ENCODE data around the gene MPO.

DNA sequence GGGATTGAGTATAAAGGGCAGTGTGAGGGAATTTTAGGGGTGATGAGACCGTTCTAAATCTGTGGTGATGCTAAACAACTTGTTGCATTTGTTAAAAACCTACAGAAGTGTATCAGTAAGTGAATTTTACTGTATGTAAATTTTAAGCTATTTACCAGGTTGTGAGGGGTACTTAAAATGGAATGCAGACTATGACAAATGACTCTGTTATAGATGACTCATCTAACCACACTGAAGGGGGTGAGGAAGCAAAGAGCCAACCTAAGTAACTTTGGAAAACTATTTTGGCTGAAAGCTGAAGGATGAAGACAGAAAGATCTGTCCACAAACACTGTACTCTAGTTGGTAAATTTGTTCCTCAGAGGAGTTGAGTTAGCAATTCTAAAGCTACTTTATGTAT lies 56.4 kb downstream of the MPO start:
- TF ChIP-seq RFX5 (IDR thresholded peaks at IDR 0.05; ENCODE audit: borderline replicate concordance, low read depth, low read length) (no peak), TAF1 (IDR thresholded peaks at IDR 0.05; ENCODE audit: low read depth, low read length) (no peak), POLR2A (IDR thresholded peaks at IDR 0.05; ENCODE audit: control extremely low read depth in 1 of 2, low read depth in 2 of 2, low read length in 2 of 2) (no peak), EZH2 (IDR thresholded peaks at IDR 0.05; ENCODE audit: low read depth, low read length, severe bottlenecking) (no peak), SRF (IDR thresholded peaks at IDR 0.05; ENCODE audit: low read depth, low read length) (no peak), HDAC6 (IDR thresholded peaks at IDR 0.05; ENCODE audit: low read depth, low read length) (no peak), SP1 (IDR thresholded peaks at IDR 0.05; ENCODE audit: low read depth, low read length) (no peak), EGR1 (IDR thresholded peaks at IDR 0.05; ENCODE audit: borderline replicate concordance, low read depth, low read length) (no peak)
- TF ChIP-seq, protein P1, sequence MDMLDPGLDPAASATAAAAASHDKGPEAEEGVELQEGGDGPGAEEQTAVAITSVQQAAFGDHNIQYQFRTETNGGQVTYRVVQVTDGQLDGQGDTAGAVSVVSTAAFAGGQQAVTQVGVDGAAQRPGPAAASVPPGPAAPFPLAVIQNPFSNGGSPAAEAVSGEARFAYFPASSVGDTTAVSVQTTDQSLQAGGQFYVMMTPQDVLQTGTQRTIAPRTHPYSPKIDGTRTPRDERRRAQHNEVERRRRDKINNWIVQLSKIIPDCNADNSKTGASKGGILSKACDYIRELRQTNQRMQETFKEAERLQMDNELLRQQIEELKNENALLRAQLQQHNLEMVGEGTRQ (IDR thresholded peaks at IDR 0.05; ENCODE audit: low read length): no peak
- TF ChIP-seq, protein P2, sequence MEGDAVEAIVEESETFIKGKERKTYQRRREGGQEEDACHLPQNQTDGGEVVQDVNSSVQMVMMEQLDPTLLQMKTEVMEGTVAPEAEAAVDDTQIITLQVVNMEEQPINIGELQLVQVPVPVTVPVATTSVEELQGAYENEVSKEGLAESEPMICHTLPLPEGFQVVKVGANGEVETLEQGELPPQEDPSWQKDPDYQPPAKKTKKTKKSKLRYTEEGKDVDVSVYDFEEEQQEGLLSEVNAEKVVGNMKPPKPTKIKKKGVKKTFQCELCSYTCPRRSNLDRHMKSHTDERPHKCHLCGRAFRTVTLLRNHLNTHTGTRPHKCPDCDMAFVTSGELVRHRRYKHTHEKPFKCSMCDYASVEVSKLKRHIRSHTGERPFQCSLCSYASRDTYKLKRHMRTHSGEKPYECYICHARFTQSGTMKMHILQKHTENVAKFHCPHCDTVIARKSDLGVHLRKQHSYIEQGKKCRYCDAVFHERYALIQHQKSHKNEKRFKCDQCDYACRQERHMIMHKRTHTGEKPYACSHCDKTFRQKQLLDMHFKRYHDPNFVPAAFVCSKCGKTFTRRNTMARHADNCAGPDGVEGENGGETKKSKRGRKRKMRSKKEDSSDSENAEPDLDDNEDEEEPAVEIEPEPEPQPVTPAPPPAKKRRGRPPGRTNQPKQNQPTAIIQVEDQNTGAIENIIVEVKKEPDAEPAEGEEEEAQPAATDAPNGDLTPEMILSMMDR (IDR thresholded peaks at IDR 0.05; ENCODE audit: control extremely low read depth in 1 of 3, insufficient read depth in 1 of 3, low read depth in 1 of 3, low read length in 3 of 3): no peak
